ENCODE data around the gene WIPF1.

WIPF1 gene

GRCh38 chr2:174597345-174598047 lies at the start of gene WIPF1:
TSS of gene WIPF1 (minus strand) at chr2:174597804. CDS start at chr2:174585573, 12,231 bp downstream.
- peak; percentile 50 for DNase-seq

- DNase-seq, result no peak
Measured at GRCh38 chr2:174645296-174645695, 47.7 kb upstream of the WIPF1 start.

- DNase-seq, result no peak
Measured at GRCh38 chr2:174644406-174644805, 46.8 kb upstream of the WIPF1 start.

- no peak for DNase-seq
Measured at GRCh38 chr2:174643356-174643755, 45.8 kb upstream of the WIPF1 start.

- DNase-seq, result no peak
Measured at GRCh38 chr2:174641168-174641567, 43.6 kb upstream of the WIPF1 start.

GRCh38 chr2:174636987-174637386 lies 39.4 kb upstream of the WIPF1 start:
- no peak for DNase-seq

- DNase-seq, result no peak
Measured at GRCh38 chr2:174635776-174636404, 38.3 kb upstream of the WIPF1 start.

GRCh38 chr2:174635015-174635593 lies 37.5 kb upstream of the WIPF1 start:
- peak; percentile 21 for DNase-seq

GRCh38 chr2:174634130-174635014 lies 36.8 kb upstream of the WIPF1 start:
- peak; percentile 63 for DNase-seq

GRCh38 chr2:174633623-174633930 lies 36.0 kb upstream of the WIPF1 start:
- no peak for DNase-seq

- peak; percentile 13 for DNase-seq
Measured at GRCh38 chr2:174632841-174633622, 35.4 kb upstream of the WIPF1 start.

GRCh38 chr2:174631009-174631981 lies 33.7 kb upstream of the WIPF1 start:
- no peak for DNase-seq

GRCh38 chr2:174630107-174630506 lies 32.5 kb upstream of the WIPF1 start:
- no peak for DNase-seq

- DNase-seq, result no peak
Measured at GRCh38 chr2:174629506-174629905, 31.9 kb upstream of the WIPF1 start.

GRCh38 chr2:174628528-174629169 lies 31.0 kb upstream of the WIPF1 start:
- no peak for DNase-seq

GRCh38 chr2:174627216-174627615 lies 29.6 kb upstream of the WIPF1 start:
- no peak for DNase-seq

GRCh38 chr2:174624895-174625430 lies 27.4 kb upstream of the WIPF1 start:
- no peak for DNase-seq

GRCh38 chr2:174623690-174624089 lies 26.1 kb upstream of the WIPF1 start:
- DNase-seq, result no peak

GRCh38 chr2:174623106-174623637 lies 25.6 kb upstream of the WIPF1 start:
- no peak for DNase-seq

- DNase-seq, result no peak
Measured at GRCh38 chr2:174621323-174621722, 23.7 kb upstream of the WIPF1 start.
